HepG2 (cell line): ENCODE measurements around the gene PPP2R5B. TPM values are rescaled to one million over a fixed set of nuclear protein-coding genes. Genes with fewer than 3 reads are reported as not detected.

Source experiments
- CENPX ChIP-seq: sonication (generic); formaldehyde crosslinking; IDR thresholded peaks from 2 replicates; pipeline ENCODE4 v1.9.0; 2021; ENCODE audit warnings: mild to moderate bottlenecking, missing genetic modification reagents, moderate library complexity
- GABPA ChIP-seq, 2 experiments: IDR thresholded peaks; 2 replicates each; pipeline ENCODE4 v1.6.1; 2011 to 2016; ENCODE audit warnings: low read depth in 2 of 2, low read length in 1 of 2, missing biosample characterization in 1 of 2, missing genetic modification characterization in 1 of 2
- GMEB1 ChIP-seq: sonication (generic); formaldehyde crosslinking; IDR thresholded peaks from 2 replicates; pipeline ENCODE4 v1.5.1; 2020; ENCODE audit warnings: missing genetic modification reagents, mild to moderate bottlenecking, borderline replicate concordance
- HHEX ChIP-seq: IDR thresholded peaks from 2 replicates; pipeline ENCODE4 v1.6.1; 2016; ENCODE audit warnings: control low read depth
- JDP2 ChIP-seq: sonication (generic); formaldehyde crosslinking; IDR thresholded peaks from 2 replicates; pipeline ENCODE4 v1.8.1; 2022; ENCODE audit warnings: missing genetic modification reagents, borderline replicate concordance
- MIER3 ChIP-seq: IDR thresholded peaks from 2 replicates; pipeline ENCODE4 v1.6.1; 2016; ENCODE audit warnings: missing compliant biosample characterization, borderline replicate concordance
- NCOR1 ChIP-seq: fragments of 200-600 bp; sonication (generic); IDR thresholded peaks from 2 replicates; pipeline ENCODE4 v1.7.0; 2017; ENCODE audit warnings: antibody characterized with exemption, low read length, borderline replicate concordance
- ONECUT2 ChIP-seq: sonication (generic); formaldehyde crosslinking; IDR thresholded peaks from 2 replicates; pipeline ENCODE4 v1.4.0; 2020; ENCODE audit warnings: missing genetic modification reagents
- SP2 ChIP-seq: sonication (generic); formaldehyde crosslinking; IDR thresholded peaks from 2 replicates; pipeline ENCODE4 v1.5.1; 2020; ENCODE audit warnings: mild to moderate bottlenecking, missing genetic modification reagents
- TAF15 ChIP-seq: fragments of 200-400 bp; formaldehyde crosslinking; IDR thresholded peaks from one replicate; pipeline ENCODE4 v1.6.1; 2018; ENCODE audit warnings: mild to moderate bottlenecking, low read depth, low read length; ENCODE audit not compliant: poor library complexity, severe bottlenecking
- WIZ ChIP-seq: sonication (generic); formaldehyde crosslinking; IDR thresholded peaks from 2 replicates; pipeline ENCODE4 v1.5.1; 2020; ENCODE audit warnings: mild to moderate bottlenecking, missing genetic modification reagents
- ZBTB26 ChIP-seq: IDR thresholded peaks from 2 replicates; pipeline ENCODE4 v1.6.1; 2016; ENCODE audit warnings: missing compliant biosample characterization, missing genetic modification reagents, borderline replicate concordance
- ZBTB4 ChIP-seq: sonication (generic); formaldehyde crosslinking; IDR thresholded peaks from 2 replicates; pipeline ENCODE4 v1.4.0; 2020; ENCODE audit warnings: missing genetic modification reagents, mild to moderate bottlenecking, borderline replicate concordance
- ZNF256 ChIP-seq: sonication (generic); formaldehyde crosslinking; conservative IDR thresholded peaks from 2 replicates; pipeline ENCODE4 v1.4.0; 2020; ENCODE audit warnings: missing genetic modification reagents
- ZNF672 ChIP-seq: sonication (generic); formaldehyde crosslinking; IDR thresholded peaks from 2 replicates; pipeline ENCODE4 v1.8.1; 2022; ENCODE audit warnings: missing genetic modification reagents
- ZNF737 ChIP-seq: sonication (generic); formaldehyde crosslinking; IDR thresholded peaks from 2 replicates; pipeline ENCODE4 v1.5.0; 2020; ENCODE audit warnings: missing genetic modification reagents, mild to moderate bottlenecking, borderline replicate concordance
- polyA plus RNA-seq, 8 experiments: library from polyadenylated mRNA; depleted of rRNA in 3 of 8; stranded (reverse) in 7 of 8; unstranded in 1 of 8; fragments of >200 nt; fragmentation: Illumina TruSeq in 4 of 8; extraction: Trizol in 4 of 8; gene quantifications; 2 replicates each; pipeline versions ENCODE4 v1.2.1 to v1.2.3, GENCODE V29; 2011 to 2016; ENCODE audit warnings: low read depth in 4 of 8, missing spikeins in 1 of 8, mixed read lengths in 1 of 8; ENCODE audit not compliant: insufficient read depth in 1 of 8
- total RNA-seq, 5 experiments: library from RNA; depleted of rRNA; stranded (reverse); fragments of >200 nt; fragmentation: Illumina TruSeq; extraction: Trizol; gene quantifications; 2 replicates each; pipeline ENCODE4 v1.2.3, GENCODE V29; 2016; ENCODE audit warnings: low read depth in 1 of 5
- TF ChIP-seq, protein P1 (sequence below): IDR thresholded peaks from 2 replicates; pipeline ENCODE4 v1.6.1; 2016
- TF ChIP-seq, protein P2 (sequence below): sonication (generic); formaldehyde crosslinking; IDR thresholded peaks from 2 replicates; pipeline ENCODE4 v1.4.0; 2020; ENCODE audit warnings: missing genetic modification reagents

Gene PPP2R5B
- total and polyA plus RNA-seq, 2 of the 13 experiments (the other 11 are each of a cell fraction or from before 2014, with no cell fraction given), result 2.3 to 8.3 TPM

DNA sequence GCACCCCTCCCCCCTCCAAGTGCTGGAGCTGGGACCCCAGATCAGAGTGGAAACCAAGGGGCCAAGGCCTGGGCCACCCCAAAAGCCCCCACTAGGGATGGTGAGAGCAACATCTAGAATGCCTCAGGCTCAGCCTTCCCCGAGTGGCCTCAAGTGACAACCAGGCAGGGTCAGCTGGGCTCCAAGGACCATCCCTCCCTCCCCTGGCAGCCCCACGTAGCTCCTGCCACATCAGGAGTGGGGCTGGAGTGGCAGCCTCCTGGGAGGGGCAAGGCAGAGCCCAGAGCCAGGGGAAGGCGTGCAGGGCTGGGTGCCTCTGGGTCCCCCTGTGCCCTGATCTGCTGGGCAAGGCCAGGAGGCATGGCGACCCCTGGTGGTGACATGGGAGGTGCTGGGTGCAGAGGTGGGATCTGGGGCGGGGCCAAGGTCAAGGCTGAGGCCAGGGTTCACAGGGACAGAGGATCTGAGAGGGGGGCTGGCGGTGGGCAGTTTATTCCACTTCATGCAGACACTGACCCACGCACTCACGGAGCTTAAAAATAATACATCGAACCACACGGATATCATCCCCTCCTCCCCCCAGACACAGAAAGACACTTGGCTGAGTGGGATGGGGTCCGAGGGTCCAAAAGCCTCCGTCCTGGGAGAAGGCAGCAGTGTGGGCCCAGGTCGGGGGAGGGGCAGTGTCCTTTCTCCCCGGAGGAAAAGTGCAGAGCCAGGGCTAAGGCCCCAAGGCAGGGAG is 30.2 kb upstream of the PPP2R5B start (continued):
- peak; percentile 6; the same call in 1 of the 2 replicates for TF ChIP-seq ZBTB4
- TF ChIP-seq CENPX (CRISPR knock-in tag), result no peak
- TF ChIP-seq MIER3 (CRISPR knock-in tag), result peak; percentile 79; the same call in 1 of the 2 replicates
- peak; percentile 43; the same call in 1 of the 2 replicates for TF ChIP-seq ZBTB26 (CRISPR knock-in tag)
- TF ChIP-seq NCOR1, result peak; percentile 90
- TF ChIP-seq, protein P1, sequence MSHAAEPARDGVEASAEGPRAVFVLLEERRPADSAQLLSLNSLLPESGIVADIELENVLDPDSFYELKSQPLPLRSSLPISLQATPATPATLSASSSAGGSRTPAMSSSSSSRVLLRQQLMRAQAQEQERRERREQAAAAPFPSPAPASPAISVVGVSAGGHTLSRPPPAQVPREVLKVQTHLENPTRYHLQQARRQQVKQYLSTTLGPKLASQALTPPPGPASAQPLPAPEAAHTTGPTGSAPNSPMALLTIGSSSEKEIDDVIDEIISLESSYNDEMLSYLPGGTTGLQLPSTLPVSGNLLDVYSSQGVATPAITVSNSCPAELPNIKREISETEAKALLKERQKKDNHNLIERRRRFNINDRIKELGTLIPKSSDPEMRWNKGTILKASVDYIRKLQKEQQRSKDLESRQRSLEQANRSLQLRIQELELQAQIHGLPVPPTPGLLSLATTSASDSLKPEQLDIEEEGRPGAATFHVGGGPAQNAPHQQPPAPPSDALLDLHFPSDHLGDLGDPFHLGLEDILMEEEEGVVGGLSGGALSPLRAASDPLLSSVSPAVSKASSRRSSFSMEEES (CRISPR knock-in tag), result 0 out of 2 replicates have a peak, but pooled peaks have one; percentile 70
- no peak for TF ChIP-seq JDP2 (CRISPR knock-in tag)
- no peak for TF ChIP-seq ONECUT2
- TF ChIP-seq TAF15, result peak; percentile 78
- no peak for TF ChIP-seq GABPA (IDR thresholded peaks at IDR 0.05; ENCODE audit: low read depth, low read length)
- 0 out of 2 replicates have a peak, but pooled peaks have one; percentile 43 for TF ChIP-seq GABPA (CRISPR knock-in tag; IDR thresholded peaks at IDR 0.05; ENCODE audit: low read depth)
- TF ChIP-seq ZNF672 (CRISPR knock-in tag), result no peak
- TF ChIP-seq SP2, result no peak
- TF ChIP-seq HHEX, result 0 out of 2 replicates have a peak, but pooled peaks have one; percentile 26
- 0 out of 2 replicates have a peak, but pooled peaks have one; percentile 68 for TF ChIP-seq WIZ (CRISPR knock-in tag)
- no peak for TF ChIP-seq ZNF256 (CRISPR knock-in tag)
- TF ChIP-seq, protein P2, sequence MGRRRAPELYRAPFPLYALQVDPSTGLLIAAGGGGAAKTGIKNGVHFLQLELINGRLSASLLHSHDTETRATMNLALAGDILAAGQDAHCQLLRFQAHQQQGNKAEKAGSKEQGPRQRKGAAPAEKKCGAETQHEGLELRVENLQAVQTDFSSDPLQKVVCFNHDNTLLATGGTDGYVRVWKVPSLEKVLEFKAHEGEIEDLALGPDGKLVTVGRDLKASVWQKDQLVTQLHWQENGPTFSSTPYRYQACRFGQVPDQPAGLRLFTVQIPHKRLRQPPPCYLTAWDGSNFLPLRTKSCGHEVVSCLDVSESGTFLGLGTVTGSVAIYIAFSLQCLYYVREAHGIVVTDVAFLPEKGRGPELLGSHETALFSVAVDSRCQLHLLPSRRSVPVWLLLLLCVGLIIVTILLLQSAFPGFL, result no peak
- TF ChIP-seq ZNF737 (CRISPR knock-in tag), result no peak
- peak; percentile 56; the same call in 1 of the 2 replicates for TF ChIP-seq GMEB1 (CRISPR knock-in tag)
